ENCODE results near the gene SECISBP2.

The SECISBP2 gene

DNA sequence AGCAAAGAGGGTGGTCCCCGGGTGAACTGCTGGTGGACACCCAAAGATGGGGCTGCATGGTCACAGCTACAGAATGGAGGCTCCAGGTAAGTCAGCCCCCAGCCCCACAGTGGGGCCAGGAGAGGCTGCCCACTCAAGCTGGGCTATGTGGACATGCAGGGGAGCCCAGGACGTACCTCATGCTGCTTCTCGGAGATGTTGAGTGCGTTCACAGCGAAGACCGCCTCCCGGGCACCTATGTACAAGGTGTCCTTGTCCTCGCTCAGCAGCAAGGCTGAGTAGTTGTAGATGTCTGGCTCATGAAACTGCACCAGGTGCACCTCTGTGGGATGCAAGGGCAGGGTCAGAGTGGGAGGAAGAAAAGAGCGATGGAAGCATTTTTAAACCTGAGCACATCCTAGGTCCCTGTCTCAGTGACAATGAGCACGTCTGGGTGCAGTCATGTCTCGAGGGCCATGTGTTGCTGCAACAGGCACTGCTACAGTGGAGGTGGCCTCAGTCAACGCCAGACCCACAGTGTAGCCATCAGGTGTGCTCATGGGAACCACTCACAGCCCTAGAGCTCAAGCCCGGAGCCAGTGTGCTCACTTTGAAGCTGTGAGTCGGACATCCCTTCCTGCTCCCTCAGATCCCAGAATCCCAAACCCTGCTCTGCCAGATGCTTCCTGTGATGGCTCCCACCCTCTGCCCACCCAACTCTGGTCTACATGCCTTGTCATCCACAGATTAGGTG, 84.6 kb downstream of the SECISBP2 start:
- H3K4me1 ChIP-seq (ENCODE audit: control insufficient read depth, insufficient read depth, low read depth, low read length): peaks cover 19% of the 10 kb centered on the region
- H3K18ac ChIP-seq (ENCODE audit: low read depth in 1 of 2, low read length in 2 of 2): no peak overlapping the region
- H3K14ac ChIP-seq (ENCODE audit: low read length in 2 of 2): no peak overlapping the region
- 96% methylated on average over 14 of the region's 14 CpGs for WGBS
- H2BK5ac ChIP-seq (ENCODE audit: low read depth, low read length, poor library complexity, severe bottlenecking): no peak overlapping the region
- peaks cover 6% of the 10 kb centered on the region for H3K79me1 ChIP-seq (replicated peaks; ENCODE audit: low read length, poor library complexity, severe bottlenecking)
- H4K91ac ChIP-seq (ENCODE audit: low read length): no peak overlapping the region
- H3K36me3 ChIP-seq (ENCODE audit: control insufficient read depth in 1 of 2, insufficient read depth in 2 of 2, low read depth in 1 of 2, low read length in 2 of 2): peaks cover 0 to 50% of the 10 kb centered on the region in 2 experiments
- no peak overlapping the region for H3K4me2 ChIP-seq (ENCODE audit: low read length, poor library complexity, severe bottlenecking)
- H2BK12ac ChIP-seq (ENCODE audit: low read length in 2 of 2): no peak overlapping the region
- H2BK15ac ChIP-seq (ENCODE audit: low read depth, poor library complexity, severe bottlenecking): no peak overlapping the region
- no peak overlapping the region for H2AK5ac ChIP-seq (ENCODE audit: low read length, severe bottlenecking)
- no peak overlapping the region for H3K23ac ChIP-seq (ENCODE audit: low read length in 2 of 2)
- H4K8ac ChIP-seq (ENCODE audit: low read length): no peak overlapping the region
- H3K9ac ChIP-seq (ENCODE audit: low read length): no peak overlapping the region
- no peak overlapping the region for H3K4me3 ChIP-seq (ENCODE audit: insufficient read depth in 1 of 2, low read depth in 1 of 2, low read length in 2 of 2)
- H3K9me3 ChIP-seq (ENCODE audit: control insufficient read depth, low read length): peaks cover 9% of the 10 kb centered on the region
- no peak overlapping the region for H3K27ac ChIP-seq (ENCODE audit: low read length, poor library complexity, severe bottlenecking)
- no peak for DNase-seq
- no peak overlapping the region for H2BK120ac ChIP-seq (ENCODE audit: low read depth, low read length)
- peaks cover 0 to 8% of the 10 kb centered on the region in 2 experiments for H3K27me3 ChIP-seq (ENCODE audit: control insufficient read depth in 1 of 2, insufficient read depth in 1 of 2, low read length in 2 of 2)
- H2AFZ ChIP-seq (ENCODE audit: low read depth, low read length): no peak overlapping the region
- no peak overlapping the region for H3K4ac ChIP-seq (ENCODE audit: low read depth in 1 of 2, low read length in 2 of 2)

DNA sequence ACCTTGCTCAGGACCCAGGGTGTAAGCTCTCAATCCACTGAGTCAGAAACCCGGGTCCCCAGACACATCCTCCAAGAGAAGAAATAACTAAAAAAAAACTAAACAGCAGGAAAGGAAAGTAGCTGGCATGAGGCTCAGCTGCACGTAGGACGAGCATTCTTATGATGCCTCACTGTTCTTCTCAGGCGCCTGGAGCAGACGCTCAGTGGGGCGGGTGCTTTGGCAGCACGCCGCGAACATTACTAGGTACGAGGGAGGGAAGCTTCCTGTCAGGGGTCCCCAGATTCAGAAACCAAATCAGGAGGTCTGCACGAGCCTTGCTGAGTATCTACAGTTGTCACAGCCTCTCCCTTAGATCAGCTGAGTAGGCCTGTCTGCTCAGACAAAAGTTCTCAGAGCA, 85.8 kb downstream of the SECISBP2 start:
- Histone ChIP-seq H3K23ac (ENCODE audit: low read length in 2 of 2) (no peak overlapping the region), H3K18ac (ENCODE audit: low read depth in 1 of 2, low read length in 2 of 2) (no peak overlapping the region), H4K91ac (ENCODE audit: low read length) (no peak overlapping the region), H3K9me3 (ENCODE audit: control insufficient read depth, low read length) (peaks cover 9% of the 10 kb centered on the region), H3K36me3 (ENCODE audit: control insufficient read depth in 1 of 2, insufficient read depth in 2 of 2, low read depth in 1 of 2, low read length in 2 of 2) (peaks cover 0 to 47% of the 10 kb centered on the region in 2 experiments), H2BK5ac (ENCODE audit: low read depth, low read length, poor library complexity, severe bottlenecking) (no peak overlapping the region), H3K27ac (ENCODE audit: low read length, poor library complexity, severe bottlenecking) (no peak overlapping the region), H4K8ac (ENCODE audit: low read length) (no peak overlapping the region), H3K79me1 (replicated peaks; ENCODE audit: low read length, poor library complexity, severe bottlenecking) (peaks cover 9% of the 10 kb centered on the region), H3K27me3 (ENCODE audit: control insufficient read depth in 1 of 2, insufficient read depth in 1 of 2, low read length in 2 of 2) (peaks cover 0 to 8% of the 10 kb centered on the region in 2 experiments), H3K4ac (ENCODE audit: low read depth in 1 of 2, low read length in 2 of 2) (no peak overlapping the region), H2BK12ac (ENCODE audit: low read length in 2 of 2) (no peak overlapping the region), H3K4me3 (ENCODE audit: insufficient read depth in 1 of 2, low read depth in 1 of 2, low read length in 2 of 2) (no peak overlapping the region), H2AFZ (ENCODE audit: low read depth, low read length) (no peak overlapping the region), H3K14ac (ENCODE audit: low read length in 2 of 2) (no peak overlapping the region), H3K9ac (ENCODE audit: low read length) (no peak overlapping the region), H2BK120ac (ENCODE audit: low read depth, low read length) (no peak overlapping the region), H3K4me2 (ENCODE audit: low read length, poor library complexity, severe bottlenecking) (no peak overlapping the region), H3K4me1 (ENCODE audit: control insufficient read depth, insufficient read depth, low read depth, low read length) (peaks cover 21% of the 10 kb centered on the region), H2AK5ac (ENCODE audit: low read length, severe bottlenecking) (no peak overlapping the region), H2BK15ac (ENCODE audit: low read depth, poor library complexity, severe bottlenecking) (no peak overlapping the region)
- no peak for DNase-seq
- 94% methylated on average over 11 of the region's 11 CpGs for WGBS

DNA sequence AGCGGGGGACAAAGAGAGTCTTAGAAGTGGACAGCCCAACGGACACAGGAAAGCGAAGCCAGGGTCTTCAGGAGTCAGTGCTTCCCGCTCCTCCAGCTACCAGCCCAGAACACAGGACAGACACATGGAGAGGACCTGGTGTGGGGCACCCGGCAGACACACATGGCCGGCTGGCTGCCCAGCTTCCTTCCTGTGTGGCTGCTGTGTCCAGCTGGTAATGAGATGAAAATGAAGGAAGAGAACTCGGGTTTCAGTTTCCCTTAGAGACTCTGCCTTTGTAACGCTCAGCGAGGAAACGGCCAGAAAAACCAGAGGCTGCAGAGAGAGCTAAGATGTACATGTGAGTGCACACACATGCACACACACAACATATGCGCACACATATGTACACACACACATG, 87.5 kb downstream of the SECISBP2 start:
- H3K27me3 ChIP-seq (ENCODE audit: control insufficient read depth in 1 of 2, insufficient read depth in 1 of 2, low read length in 2 of 2): no peaks in the 10 kb centered on the region
- no peak overlapping the region for H3K4me3 ChIP-seq (ENCODE audit: insufficient read depth in 1 of 2, low read depth in 1 of 2, low read length in 2 of 2)
- no peak overlapping the region for H3K27ac ChIP-seq (ENCODE audit: low read length, poor library complexity, severe bottlenecking)
- no peak overlapping the region for H2BK5ac ChIP-seq (ENCODE audit: low read depth, low read length, poor library complexity, severe bottlenecking)
- 88% methylated on average over 11 of the region's 11 CpGs for WGBS
- H2AFZ ChIP-seq (ENCODE audit: low read depth, low read length): no peak overlapping the region
- H3K4me2 ChIP-seq (ENCODE audit: low read length, poor library complexity, severe bottlenecking): no peak overlapping the region
- peaks cover 10% of the 10 kb centered on the region for H3K9me3 ChIP-seq (ENCODE audit: control insufficient read depth, low read length)
- no peak overlapping the region for H3K9ac ChIP-seq (ENCODE audit: low read length)
- H2BK12ac ChIP-seq (ENCODE audit: low read length in 2 of 2): no peak overlapping the region
- H3K18ac ChIP-seq (ENCODE audit: low read depth in 1 of 2, low read length in 2 of 2): peak overlapping the region in 1 of 2 experiments; percentile 5
- peaks cover 9% of the 10 kb centered on the region for H3K79me1 ChIP-seq (replicated peaks; ENCODE audit: low read length, poor library complexity, severe bottlenecking)
- H2BK120ac ChIP-seq (ENCODE audit: low read depth, low read length): no peak overlapping the region
- H3K23ac ChIP-seq (ENCODE audit: low read length in 2 of 2): no peak overlapping the region
- no peak overlapping the region for H2AK5ac ChIP-seq (ENCODE audit: low read length, severe bottlenecking)
- no peak for DNase-seq
- H4K91ac ChIP-seq (ENCODE audit: low read length): no peak overlapping the region
- H3K36me3 ChIP-seq (ENCODE audit: control insufficient read depth in 1 of 2, insufficient read depth in 2 of 2, low read depth in 1 of 2, low read length in 2 of 2): peaks cover 0 to 45% of the 10 kb centered on the region in 2 experiments
- no peak overlapping the region for H3K4ac ChIP-seq (ENCODE audit: low read depth in 1 of 2, low read length in 2 of 2)
- H3K4me1 ChIP-seq (ENCODE audit: control insufficient read depth, insufficient read depth, low read depth, low read length): peaks cover 21% of the 10 kb centered on the region
- H3K14ac ChIP-seq (ENCODE audit: low read length in 2 of 2): peak overlapping the region in 1 of 2 experiments; percentile 73
- no peak overlapping the region for H4K8ac ChIP-seq (ENCODE audit: low read length)
- H2BK15ac ChIP-seq (ENCODE audit: low read depth, poor library complexity, severe bottlenecking): no peak overlapping the region

DNA sequence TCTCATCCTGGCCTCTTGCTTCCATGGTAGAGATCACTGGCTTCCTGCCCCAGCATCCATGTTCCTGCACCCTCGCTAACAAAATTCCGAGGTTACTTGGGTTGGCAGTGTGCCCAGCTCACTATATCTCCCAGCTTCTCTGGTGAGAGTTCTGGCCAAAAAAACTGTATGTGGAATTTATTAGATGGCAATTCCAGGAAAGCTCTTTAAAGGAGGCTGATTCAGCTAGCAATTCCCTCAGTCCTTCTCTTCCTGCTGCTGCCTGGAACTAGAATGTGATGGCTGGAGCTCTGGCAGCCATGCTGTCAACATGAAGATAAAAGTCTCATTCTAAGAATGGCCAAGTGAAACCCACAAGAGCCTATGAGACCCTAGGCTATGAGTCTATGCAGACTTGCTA, 88.8 kb downstream of the SECISBP2 start:
- no peak overlapping the region for H2AFZ ChIP-seq (ENCODE audit: low read depth, low read length)

More for the DNA sequence above, 88.8 kb downstream of the SECISBP2 start:
- H2AK5ac ChIP-seq (ENCODE audit: low read length, severe bottlenecking): no peak overlapping the region
- no peak overlapping the region for H4K91ac ChIP-seq (ENCODE audit: low read length)
- H2BK15ac ChIP-seq (ENCODE audit: low read depth, poor library complexity, severe bottlenecking): no peak overlapping the region
- H3K4ac ChIP-seq (ENCODE audit: low read depth in 1 of 2, low read length in 2 of 2): no peak overlapping the region
- peaks cover 12% of the 10 kb centered on the region for H3K9me3 ChIP-seq (ENCODE audit: control insufficient read depth, low read length)
- H3K14ac ChIP-seq (ENCODE audit: low read length in 2 of 2): no peak overlapping the region
- peaks cover 24% of the 10 kb centered on the region for H3K4me1 ChIP-seq (ENCODE audit: control insufficient read depth, insufficient read depth, low read depth, low read length)
- H2BK5ac ChIP-seq (ENCODE audit: low read depth, low read length, poor library complexity, severe bottlenecking): no peak overlapping the region
- H2BK120ac ChIP-seq (ENCODE audit: low read depth, low read length): no peak overlapping the region
- H3K36me3 ChIP-seq (ENCODE audit: control insufficient read depth in 1 of 2, insufficient read depth in 2 of 2, low read depth in 1 of 2, low read length in 2 of 2): peaks cover 0 to 38% of the 10 kb centered on the region in 2 experiments
- H3K9ac ChIP-seq (ENCODE audit: low read length): no peak overlapping the region
- H3K18ac ChIP-seq (ENCODE audit: low read depth in 1 of 2, low read length in 2 of 2): no peak overlapping the region
- no peak for DNase-seq
- H3K27me3 ChIP-seq (ENCODE audit: control insufficient read depth in 1 of 2, insufficient read depth in 1 of 2, low read length in 2 of 2): no peaks in the 10 kb centered on the region
- peaks cover 11% of the 10 kb centered on the region for H3K79me1 ChIP-seq (replicated peaks; ENCODE audit: low read length, poor library complexity, severe bottlenecking)
- H3K4me3 ChIP-seq (ENCODE audit: insufficient read depth in 1 of 2, low read depth in 1 of 2, low read length in 2 of 2): no peak overlapping the region
- H2BK12ac ChIP-seq (ENCODE audit: low read length in 2 of 2): no peak overlapping the region
- H3K23ac ChIP-seq (ENCODE audit: low read length in 2 of 2): no peak overlapping the region
- 81% methylated on average over 2 of the region's 2 CpGs for WGBS
- no peak overlapping the region for H4K8ac ChIP-seq (ENCODE audit: low read length)
- H3K4me2 ChIP-seq (ENCODE audit: low read length, poor library complexity, severe bottlenecking): no peak overlapping the region
- no peak overlapping the region for H3K27ac ChIP-seq (ENCODE audit: low read length, poor library complexity, severe bottlenecking)
